DMS 273 (cell line): Measurements from ENCODE around the gene CDC73.
"Not testable (repeated sequence)": the region's sequence is repeated elsewhere in the genome, so short reads cannot be mapped to it uniquely, and the experiment has no call there.

Experiments
- DNase-seq: peaks from one replicate; lab custom pipeline; 2025; ENCODE audit not compliant: unreplicated experiment; lab: John Stamatoyannopoulos, UW

The CDC73 gene

GRCh38 chr1:193219391-193219790 is 97.6 kb downstream of the CDC73 start:
- DNase-seq, result no peak

GRCh38 chr1:193221651-193222050 is 99.8 kb downstream of the CDC73 start:
- peak; percentile 15 for DNase-seq

- DNase-seq, result no peak
Measured at GRCh38 chr1:193222056-193222615, 100.3 kb downstream of the CDC73 start.

- DNase-seq, result no peak
Measured at GRCh38 chr1:193229136-193229535, 107.3 kb downstream of the CDC73 start.

GRCh38 chr1:193231146-193231545 is 109.3 kb downstream of the CDC73 start:
- DNase-seq, result not testable (repeated sequence)

- DNase-seq, result no peak
Measured at GRCh38 chr1:193234530-193234929, 112.7 kb downstream of the CDC73 start.

GRCh38 chr1:193237381-193237978 is 115.6 kb downstream of the CDC73 start:
- DNase-seq, result no peak

- no peak for DNase-seq
Measured at GRCh38 chr1:193240609-193241008, 118.8 kb downstream of the CDC73 start.

GRCh38 chr1:193241132-193241827 is 119.4 kb downstream of the CDC73 start:
- no peak for DNase-seq

GRCh38 chr1:193242000-193242399 is 120.2 kb downstream of the CDC73 start:
- DNase-seq, result no peak

GRCh38 chr1:193249187-193249586 is 127.4 kb downstream of the CDC73 start:
- no peak for DNase-seq

GRCh38 chr1:193251950-193252349 is 130.1 kb downstream of the CDC73 start:
- no peak for DNase-seq

- no peak for DNase-seq
Measured at GRCh38 chr1:193256019-193256418, 134.2 kb downstream of the CDC73 start.

- no peak for DNase-seq
Measured at GRCh38 chr1:193259636-193260035, 137.8 kb downstream of the CDC73 start.

GRCh38 chr1:193260056-193260745 is 138.4 kb downstream of the CDC73 start:
- no peak for DNase-seq

- no peak for DNase-seq
Measured at GRCh38 chr1:193260896-193261295, 139.1 kb downstream of the CDC73 start.

- DNase-seq, result no peak
Measured at GRCh38 chr1:193262661-193263060, 140.8 kb downstream of the CDC73 start.

GRCh38 chr1:193264313-193265065 is 142.7 kb downstream of the CDC73 start:
- DNase-seq, result no peak

GRCh38 chr1:193265716-193266115 is 143.9 kb downstream of the CDC73 start:
- DNase-seq, result no peak

GRCh38 chr1:193266794-193267193 is 145.0 kb downstream of the CDC73 start:
- DNase-seq, result not testable (repeated sequence)

GRCh38 chr1:193270996-193271395 is 149.2 kb downstream of the CDC73 start:
- no peak for DNase-seq
